Tibial artery (tissue), 4 donors: ENCODE data around the gene TMEM126A.
"Not testable (repeated sequence)": the region's sequence is repeated elsewhere in the genome, so short reads cannot be mapped to it uniquely, and the experiment has no call there.

Experiments
- DNase-seq, 2 donors: peaks; one replicate each; pipeline ENCODE4 v3.0.0-alpha.2; 2019
- H3K27ac ChIP-seq, 2 donors: fragments of 200-600 bp; sonication (generic) in 1 of 2; 1 replicate in 1 of 2; 2 replicates in 1 of 2; pipeline ENCODE4 v1.5.1; 2018 to 2019; ENCODE audit warnings: mild to moderate bottlenecking in 1 of 2
- H3K27me3 ChIP-seq, 2 donors: fragments of 200-600 bp; sonication (generic) in 1 of 2; one replicate each; pipeline versions ENCODE4 v1.5.1 to v1.6.0; 2016 to 2019
- H3K36me3 ChIP-seq, 3 donors: fragments of 200-600 bp; sonication (generic) in 2 of 3; one replicate each; pipeline ENCODE4 v1.5.1; 2016 to 2019; ENCODE audit warnings: mild to moderate bottlenecking in 2 of 3
- H3K4me1 ChIP-seq, 4 donors: fragments of 200-600 bp; sonication (generic) in 2 of 4; 1 replicate in 3 of 4; 2 replicates in 1 of 4; pipeline ENCODE4 v1.5.1; 2016 to 2019
- H3K4me3 ChIP-seq, 2 donors: fragments of 200-600 bp; sonication (generic) in 1 of 2; 1 replicate in 1 of 2; 2 replicates in 1 of 2; pipeline ENCODE4 v1.5.1; 2018 to 2019; ENCODE audit warnings: mild to moderate bottlenecking in 2 of 2
- H3K9me3 ChIP-seq, 3 donors: fragments of 200-600 bp; sonication (generic) in 1 of 3; one replicate each; pipeline ENCODE4 v1.5.1; 2016 to 2019
- CTCF ChIP-seq, 2 experiments: fragments of 200-600 bp in 1 of 2; fragments of 450-650 bp in 1 of 2; IDR thresholded peaks; one replicate each; pipeline ENCODE4 v1.5.1; 2017 to 2019; ENCODE audit warnings: antibody characterized with exemption in 2 of 2, mild to moderate bottlenecking in 1 of 2, moderate library complexity in 1 of 2
- intact Hi-C: fragments of 100-400 bp; cut with DNase I; formaldehyde crosslinking; loops from one replicate; pipeline ENCODE4 v1.15.0; 2023; ENCODE audit warnings: low total_unique reads

Gene TMEM126A

DNA sequence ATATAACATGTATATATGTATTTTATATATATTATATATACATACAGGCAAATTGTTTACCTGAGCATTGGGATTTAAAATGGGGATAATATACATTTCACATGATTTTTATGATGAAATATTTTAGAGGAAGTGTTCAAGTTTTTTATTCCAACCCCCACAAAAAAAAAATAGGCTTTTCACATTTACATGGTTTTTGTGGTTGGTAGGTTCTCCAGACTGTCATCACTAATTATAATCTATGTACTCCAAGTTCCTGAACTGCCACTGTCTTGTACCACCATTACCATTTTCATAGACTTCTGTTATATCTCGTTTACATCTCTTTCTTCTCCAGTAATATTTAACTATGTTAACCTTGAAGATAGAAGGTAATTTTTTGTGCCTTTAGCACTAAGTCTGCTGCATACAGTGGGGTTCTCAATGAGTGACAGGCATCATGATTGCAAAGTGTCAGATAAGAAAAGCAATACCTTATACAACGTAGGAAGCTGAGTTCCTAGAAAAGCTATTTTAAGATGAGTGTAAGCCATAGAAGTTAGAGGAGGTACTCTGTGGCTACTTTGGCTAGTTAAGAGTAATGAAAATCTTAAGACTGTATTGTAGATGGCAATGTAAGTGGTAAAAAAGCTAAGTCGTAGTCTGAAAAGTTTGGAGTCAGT is 5.2 kb downstream of the TMEM126A start:
- Histone ChIP-seq H3K4me1 (peaks cover 0 to 23% (median 10%) of the 10 kb centered on the region in 4 donors), H3K9me3 (no peaks in the 10 kb centered on the region), H3K27ac (no peak overlapping the region), H3K27me3 (no peaks in the 10 kb centered on the region), H3K4me3 (no peak overlapping the region), H3K36me3 (peaks cover 4 to 30% (median 4%) of the 10 kb centered on the region in 3 donors)
- intact Hi-C loops, result no loop called here
- TF ChIP-seq CTCF (IDR thresholded peaks at IDR 0.05), result no peak
- DNase-seq, result no peak

DNA sequence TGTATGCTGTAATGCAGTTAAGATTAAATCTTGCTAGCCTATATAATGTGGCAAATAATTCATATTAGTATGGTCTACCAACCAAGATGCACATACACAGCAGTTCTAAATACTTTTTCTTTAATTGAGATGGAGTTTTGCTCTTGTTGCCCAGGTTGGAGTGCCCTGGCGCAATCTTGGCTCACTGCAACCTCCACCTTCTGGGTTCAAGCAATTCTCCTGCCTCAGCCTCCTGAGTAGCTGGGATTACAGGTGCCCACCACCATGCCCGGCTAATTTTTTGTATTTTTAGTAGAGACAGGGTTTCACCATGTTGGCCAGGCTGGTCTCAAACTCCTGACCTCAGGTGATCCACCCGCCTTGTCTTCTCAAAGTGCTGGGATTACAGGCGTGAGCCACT is 6.6 kb downstream of the TMEM126A start:
- DNase-seq, intact Hi-C loops, H3K4me3 ChIP-seq, H3K27me3 ChIP-seq, H3K9me3 ChIP-seq, H3K27ac ChIP-seq: not testable (repeated sequence)
- H3K36me3 ChIP-seq, result peaks cover 4 to 30% (median 4%) of the 10 kb centered on the region in 3 donors
- peaks cover 0 to 25% (median 9%) of the 10 kb centered on the region in 4 donors for H3K4me1 ChIP-seq

DNA sequence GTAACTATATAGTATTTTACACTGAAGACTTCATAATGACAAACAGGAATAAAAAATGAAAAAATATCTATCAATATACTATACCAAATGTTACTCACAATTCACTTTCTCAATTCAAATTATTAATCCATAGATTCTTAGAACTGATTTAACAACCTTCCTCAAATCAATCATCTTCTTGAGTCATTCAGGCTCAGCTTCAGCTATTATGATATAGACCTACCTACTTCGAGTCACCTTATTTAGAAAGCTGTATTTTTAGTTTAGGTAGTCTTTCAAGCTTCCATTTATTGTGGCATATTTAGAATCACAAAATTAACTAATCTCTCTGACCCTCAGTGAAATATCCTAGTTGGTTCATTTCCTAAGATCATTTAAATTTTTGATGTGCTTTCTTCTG is 9.0 kb downstream of the TMEM126A start:
- H3K4me3 ChIP-seq, result no peak overlapping the region
- no peaks in the 10 kb centered on the region for H3K9me3 ChIP-seq
- peaks cover 4 to 30% (median 9%) of the 10 kb centered on the region in 3 donors for H3K36me3 ChIP-seq
- no peak overlapping the region for H3K27ac ChIP-seq
- DNase-seq, result no peak
- no peak for TF ChIP-seq CTCF (IDR thresholded peaks at IDR 0.05)
- H3K27me3 ChIP-seq, result no peaks in the 10 kb centered on the region
- intact Hi-C loops, result no loop called here
- H3K4me1 ChIP-seq, result peaks cover 0 to 48% (median 22%) of the 10 kb centered on the region in 4 donors

GRCh38 chr11:85658180-85658579 is 10.4 kb downstream of the TMEM126A start:
- Histone ChIP-seq H3K27me3 (no peaks in the 10 kb centered on the region), H3K4me1 (peaks cover 0 to 62% (median 25%) of the 10 kb centered on the region in 4 donors), H3K27ac (no peak overlapping the region), H3K36me3 (peaks cover 4 to 26% (median 9%) of the 10 kb centered on the region in 3 donors), H3K9me3 (no peaks in the 10 kb centered on the region), H3K4me3 (no peak overlapping the region)
- intact Hi-C loops, result no loop called here
- no peak for DNase-seq
- TF ChIP-seq CTCF (IDR thresholded peaks at IDR 0.05), result no peak

DNA sequence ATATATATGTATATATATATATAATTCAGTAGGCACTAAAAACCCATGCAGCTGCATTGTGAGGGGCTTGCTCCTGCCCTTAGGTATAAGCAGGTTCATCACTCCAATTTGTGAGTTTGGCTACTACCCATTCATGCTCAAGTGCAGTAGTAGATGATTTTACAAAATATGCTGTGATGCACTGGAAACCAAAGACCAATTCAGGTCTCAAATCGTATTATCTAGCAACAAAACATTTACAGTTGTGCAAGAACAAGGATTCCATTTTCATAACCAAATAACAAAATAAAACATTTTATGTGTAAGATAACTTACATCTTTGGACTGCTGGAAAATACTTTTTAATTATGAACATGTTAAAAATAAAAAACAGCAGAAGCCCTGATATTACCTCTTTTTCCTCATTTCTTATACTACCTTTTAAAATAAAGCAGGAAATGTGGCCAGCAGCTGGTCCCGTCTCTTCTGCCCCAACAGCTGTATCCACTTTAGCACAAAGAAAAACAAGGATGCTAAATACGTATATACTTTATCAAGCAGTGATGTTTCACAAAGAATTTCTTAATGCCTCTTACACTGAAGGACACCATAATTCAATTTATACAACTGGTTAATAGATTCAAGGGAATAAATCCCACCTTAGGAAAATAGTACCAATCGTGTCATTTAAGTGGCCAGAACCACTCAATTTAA is 14.4 kb downstream of the TMEM126A start:
- Histone ChIP-seq H3K9me3 (no peaks in the 10 kb centered on the region), H3K27ac (peak overlapping the region in 1 of 2 donors; percentile 96), H3K27me3 (no peaks in the 10 kb centered on the region), H3K4me1 (peaks cover 0 to 62% (median 26%) of the 10 kb centered on the region in 4 donors), H3K4me3 (peak overlapping the region; percentile 71 to 95), H3K36me3 (peaks cover 0 to 9% (median 8%) of the 10 kb centered on the region in 3 donors)
- no peak for TF ChIP-seq CTCF (IDR thresholded peaks at IDR 0.05)
- DNase-seq, result no peak
- intact Hi-C loops, result loop anchor here (5.0 kb wide), 1 partner anchor 35 kb away; the partner anchor contains the start of genes DLG2 and TMEM126B
